HepG2 (cell line): Measurements from ENCODE around the gene COL4A2. TPM values are rescaled to one million over a fixed set of nuclear protein-coding genes. Genes with fewer than 3 reads are reported as not detected.

Experiments used
- ATAC-seq: fragments of 200-7000 bp; cut with Tn5 transposase; 3 replicates; pipeline ENCODE4 v1.9.1; 2020; ENCODE audit warnings: mild to moderate bottlenecking, moderate library complexity
- BruUV-seq: library from RNA; stranded (reverse); fragments of 400-500 nt; replicated peaks from 2 replicates; lab custom pipeline; 2021; lab: Mats Ljungman, UMichigan
- CTCF ChIA-PET: fragments of 300-600 bp; formaldehyde crosslinking; extraction: SDS; loops from one replicate; lab custom pipeline; 2021; ENCODE audit warnings: low total read pairs, inconsistent platforms, low intra/inter-chr PET ratio; lab: Yijun Ruan, JAX
- POLR2A ChIA-PET: fragments of 350-600 bp; sonication (Branson Sonifier 250); formaldehyde crosslinking; loops from one replicate; lab custom pipeline; 2020; ENCODE audit warnings: antibody characterized with exemption, inconsistent platforms; lab: Yijun Ruan, JAX
- DNase-seq: peaks from one replicate; pipeline ENCODE4 v3.0.0-alpha.2; 2015; ENCODE audit warnings: low spot score
- FAIRE-seq: peaks from 3 replicates; lab custom pipeline; 2011; peaks lifted over from hg19 to GRCh38; lab: Jason Lieb, UNC
- H2AFZ ChIP-seq: one replicate; pipeline ENCODE4 v1.6.1; 2011; ENCODE audit warnings: low read length, inconsistent platforms
- H3K27ac ChIP-seq: fragments of 300-600 bp; 3 replicates; pipeline ENCODE4 v1.8.0; 2011; ENCODE audit warnings: mixed run types, mild to moderate bottlenecking, mixed read lengths, low read length, inconsistent platforms; ENCODE audit not compliant: insufficient read depth; ENCODE audit errors: extremely low read length
- H3K27me3 ChIP-seq, 2 experiments: fragments of 200-600 bp in 1 of 2; 2 replicates in 1 of 2; 3 replicates in 1 of 2; pipeline versions ENCODE4 v1.6.0 to v1.8.0; 2011; ENCODE audit warnings: low read length in 2 of 2, mild to moderate bottlenecking in 2 of 2, moderate library complexity in 2 of 2, inconsistent platforms in 1 of 2; ENCODE audit not compliant: insufficient read depth in 2 of 2, control insufficient read depth in 1 of 2
- H3K36me3 ChIP-seq, 2 experiments: fragments of 200-600 bp in 1 of 2; replicated peaks in 1 of 2; 2 replicates in 1 of 2; 3 replicates in 1 of 2; pipeline versions ENCODE4 v1.5.1 to v1.8.0; 2011; ENCODE audit warnings: low read length in 2 of 2, inconsistent platforms in 1 of 2; ENCODE audit not compliant: insufficient read depth in 2 of 2, control insufficient read depth in 1 of 2
- H3K4me1 ChIP-seq: 2 replicates; pipeline ENCODE4 v1.5.1; 2012; ENCODE audit warnings: low read length, inconsistent platforms; ENCODE audit not compliant: insufficient read depth
- H3K4me2 ChIP-seq: 2 replicates; pipeline ENCODE4 v1.6.0; 2011; ENCODE audit warnings: low read depth, low read length, inconsistent platforms
- H3K4me3 ChIP-seq, 3 experiments: fragments of 200-600 bp in 1 of 3; sonication (generic), shearing (Covaris generic) in 1 of 3; replicated peaks in 1 of 3; 2 replicates each; pipeline ENCODE4 v1.5.1; 2011 to 2016; ENCODE audit warnings: low read length in 3 of 3, inconsistent platforms in 2 of 3, low read depth in 2 of 3, mild to moderate bottlenecking in 2 of 3, control low read depth in 1 of 3, mixed read lengths in 1 of 3; ENCODE audit not compliant: insufficient read depth in 1 of 3
- H3K79me2 ChIP-seq: one replicate; pipeline ENCODE4 v1.6.1; 2011; ENCODE audit warnings: low read length, inconsistent platforms; ENCODE audit not compliant: insufficient read depth
- H3K9ac ChIP-seq: 2 replicates; pipeline ENCODE4 v1.6.0; 2011; ENCODE audit warnings: mild to moderate bottlenecking, low read depth, low read length, inconsistent platforms; ENCODE audit not compliant: insufficient read depth
- H3K9me3 ChIP-seq: 2 replicates; pipeline ENCODE4 v1.5.1; 2012; ENCODE audit warnings: mild to moderate bottlenecking, low read length
- H4K20me1 ChIP-seq: 2 replicates; pipeline ENCODE4 v1.6.0; 2011; ENCODE audit warnings: inconsistent platforms, mild to moderate bottlenecking, low read length, moderate library complexity; ENCODE audit not compliant: insufficient read depth
- NKX3-1 ChIP-seq: sonication (generic); formaldehyde crosslinking; IDR thresholded peaks from 2 replicates; pipeline ENCODE4 v1.5.0; 2020; ENCODE audit warnings: missing genetic modification reagents
- ZNF749 ChIP-seq: sonication (generic); formaldehyde crosslinking; IDR thresholded peaks from 2 replicates; pipeline ENCODE4 v1.8.0; 2022; ENCODE audit warnings: mild to moderate bottlenecking, missing genetic modification reagents, moderate library complexity, borderline replicate concordance
- ZZZ3 ChIP-seq: sonication (generic); formaldehyde crosslinking; IDR thresholded peaks from 2 replicates; pipeline ENCODE4 v1.4.0; 2020; ENCODE audit warnings: missing genetic modification reagents, mild to moderate bottlenecking, borderline replicate concordance
- WGBS: methylation state at CpG from one replicate; pipeline ENCODE4 v1.1.6; 2017; ENCODE audit warnings: low lambda C conversion rate; 5-methylcytosine and 5-hydroxymethylcytosine counted together
- in situ Hi-C: cut with HindIII; loops from 2 replicates; pipeline ENCODE4 v1.10.0; 2017; ENCODE audit warnings: low pct_unique_long_range_greater_than_20kb; ENCODE audit not compliant: extremely low pct_ligation_motif_present
- intact Hi-C: fragments of 100-400 bp; cut with micrococcal nuclease; formaldehyde crosslinking; loops from one replicate; pipeline ENCODE4 v1.10.0; 2022; ENCODE audit not compliant: unreplicated experiment
- polyA plus RNA-seq, 8 experiments: library from polyadenylated mRNA; depleted of rRNA in 3 of 8; stranded (reverse) in 7 of 8; unstranded in 1 of 8; fragments of >200 nt; fragmentation: Illumina TruSeq in 4 of 8; extraction: Trizol in 4 of 8; gene quantifications; 2 replicates each; pipeline versions ENCODE4 v1.2.1 to v1.2.3, GENCODE V29; 2011 to 2016; ENCODE audit warnings: low read depth in 4 of 8, missing spikeins in 1 of 8, mixed read lengths in 1 of 8; ENCODE audit not compliant: insufficient read depth in 1 of 8
- total RNA-seq, 5 experiments: library from RNA; depleted of rRNA; stranded (reverse); fragments of >200 nt; fragmentation: Illumina TruSeq; extraction: Trizol; gene quantifications; 2 replicates each; pipeline ENCODE4 v1.2.3, GENCODE V29; 2016; ENCODE audit warnings: low read depth in 1 of 5
- TF ChIP-seq, protein P1 (sequence below): sonication (generic); formaldehyde crosslinking; IDR thresholded peaks from 2 replicates; pipeline ENCODE4 v1.9.0; 2021; ENCODE audit warnings: missing genetic modification reagents, mild to moderate bottlenecking, borderline replicate concordance
- TF ChIP-seq, protein P2 (sequence below): sonication (generic); formaldehyde crosslinking; IDR thresholded peaks from 2 replicates; pipeline ENCODE4 v1.4.0; 2020; ENCODE audit warnings: low read depth, mild to moderate bottlenecking, missing genetic modification reagents
- TF ChIP-seq, protein P3 (sequence below): sonication (generic); formaldehyde crosslinking; IDR thresholded peaks from 2 replicates; pipeline ENCODE4 v1.4.0; 2020; ENCODE audit warnings: low read depth, mild to moderate bottlenecking, missing genetic modification reagents

The COL4A2 gene
- total and polyA plus RNA-seq, 2 of the 13 experiments (the other 11 are each of a cell fraction or from before 2014, with no cell fraction given): 0.22 to 1.9 TPM

DNA sequence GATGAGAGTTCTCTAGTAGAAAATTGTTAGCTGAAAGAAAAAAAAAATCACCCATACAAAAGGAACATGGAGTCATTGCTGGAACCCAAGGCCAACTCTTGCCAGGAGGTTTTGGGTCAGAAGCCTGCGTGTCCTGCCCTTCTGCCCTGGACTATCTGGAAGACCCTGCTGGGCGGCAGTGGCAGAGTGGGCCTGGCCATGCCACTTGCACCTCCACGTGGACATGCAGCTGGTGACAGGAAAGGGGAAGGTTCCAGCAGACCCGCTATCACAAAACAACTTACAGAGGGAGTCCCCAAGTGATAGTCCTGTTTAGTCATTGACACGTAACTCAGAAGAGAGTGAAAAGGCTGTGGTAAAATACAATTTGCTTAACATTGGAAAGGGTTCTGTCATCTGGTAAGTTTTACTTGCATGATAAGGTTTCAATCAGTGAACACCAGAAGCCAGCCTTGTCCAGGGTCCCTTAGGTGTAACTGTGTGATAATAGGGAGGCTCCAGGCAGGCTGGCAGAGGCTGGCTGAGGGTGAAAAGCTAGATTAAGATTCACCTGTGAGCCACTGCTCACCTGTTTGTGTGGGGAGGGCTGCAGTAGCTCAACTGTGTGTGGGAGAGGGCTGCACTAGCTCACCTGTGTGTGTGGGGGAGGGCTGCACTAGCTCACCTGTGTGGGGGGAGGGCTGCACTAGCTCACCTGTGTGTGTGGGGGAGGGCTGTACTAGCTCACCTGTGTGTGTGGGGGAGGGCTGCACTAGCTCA lies 47.8 kb downstream of the COL4A2 start:
- Histone ChIP-seq H4K20me1 (no peaks in the 10 kb centered on the region), H3K79me2 (no peaks in the 10 kb centered on the region), H3K27me3 (peaks cover 0 to 13% of the 10 kb centered on the region in 2 experiments; a peak in 1 of 5 replicates), H3K4me2 (no peak overlapping the region), H3K4me3 (no peak overlapping the region), H3K27ac (no peak overlapping the region), H2AFZ (no peak overlapping the region), H3K36me3 (no peaks in the 10 kb centered on the region), H3K9me3 (no peaks in the 10 kb centered on the region), H3K9ac (no peak overlapping the region), H3K4me1 (no peaks in the 10 kb centered on the region)
- WGBS: 22% methylated on average over 5 of the region's 5 CpGs
- TF ChIP-seq, protein P1, sequence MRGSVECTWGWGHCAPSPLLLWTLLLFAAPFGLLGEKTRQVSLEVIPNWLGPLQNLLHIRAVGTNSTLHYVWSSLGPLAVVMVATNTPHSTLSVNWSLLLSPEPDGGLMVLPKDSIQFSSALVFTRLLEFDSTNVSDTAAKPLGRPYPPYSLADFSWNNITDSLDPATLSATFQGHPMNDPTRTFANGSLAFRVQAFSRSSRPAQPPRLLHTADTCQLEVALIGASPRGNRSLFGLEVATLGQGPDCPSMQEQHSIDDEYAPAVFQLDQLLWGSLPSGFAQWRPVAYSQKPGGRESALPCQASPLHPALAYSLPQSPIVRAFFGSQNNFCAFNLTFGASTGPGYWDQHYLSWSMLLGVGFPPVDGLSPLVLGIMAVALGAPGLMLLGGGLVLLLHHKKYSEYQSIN (CRISPR knock-in tag): no peak
- TF ChIP-seq ZZZ3 (CRISPR knock-in tag): no peak
- no peak for TF ChIP-seq NKX3-1 (CRISPR knock-in tag)
- TF ChIP-seq, protein P2, sequence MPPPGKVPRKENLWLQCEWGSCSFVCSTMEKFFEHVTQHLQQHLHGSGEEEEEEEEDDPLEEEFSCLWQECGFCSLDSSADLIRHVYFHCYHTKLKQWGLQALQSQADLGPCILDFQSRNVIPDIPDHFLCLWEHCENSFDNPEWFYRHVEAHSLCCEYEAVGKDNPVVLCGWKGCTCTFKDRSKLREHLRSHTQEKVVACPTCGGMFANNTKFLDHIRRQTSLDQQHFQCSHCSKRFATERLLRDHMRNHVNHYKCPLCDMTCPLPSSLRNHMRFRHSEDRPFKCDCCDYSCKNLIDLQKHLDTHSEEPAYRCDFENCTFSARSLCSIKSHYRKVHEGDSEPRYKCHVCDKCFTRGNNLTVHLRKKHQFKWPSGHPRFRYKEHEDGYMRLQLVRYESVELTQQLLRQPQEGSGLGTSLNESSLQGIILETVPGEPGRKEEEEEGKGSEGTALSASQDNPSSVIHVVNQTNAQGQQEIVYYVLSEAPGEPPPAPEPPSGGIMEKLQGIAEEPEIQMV (CRISPR knock-in tag): no peak
- TF ChIP-seq, protein P3, sequence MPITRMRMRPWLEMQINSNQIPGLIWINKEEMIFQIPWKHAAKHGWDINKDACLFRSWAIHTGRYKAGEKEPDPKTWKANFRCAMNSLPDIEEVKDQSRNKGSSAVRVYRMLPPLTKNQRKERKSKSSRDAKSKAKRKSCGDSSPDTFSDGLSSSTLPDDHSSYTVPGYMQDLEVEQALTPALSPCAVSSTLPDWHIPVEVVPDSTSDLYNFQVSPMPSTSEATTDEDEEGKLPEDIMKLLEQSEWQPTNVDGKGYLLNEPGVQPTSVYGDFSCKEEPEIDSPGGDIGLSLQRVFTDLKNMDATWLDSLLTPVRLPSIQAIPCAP (CRISPR knock-in tag): no peak
- no peak for TF ChIP-seq ZNF749
- ATAC-seq (no peak), DNase-seq (no peak), FAIRE-seq (no peak)
- in situ Hi-C loops: no loop called here
- intact Hi-C loops: no loop called here
- CTCF ChIA-PET: no interaction called here
- POLR2A ChIA-PET: no interaction called here
- no TSS peak for BruUV-seq
